HepG2 (cell line): ENCODE measurements around the gene ARHGAP12. TPM values are rescaled to one million over a fixed set of nuclear protein-coding genes. Genes with fewer than 3 reads are reported as not detected.
A peak's percentile ranks its signal among the peaks of the same experiment; 100 is the strongest.

Experiments
- ATAC-seq: fragments of 200-7000 bp; cut with Tn5 transposase; 3 replicates; pipeline ENCODE4 v1.9.1; 2020; ENCODE audit warnings: mild to moderate bottlenecking, moderate library complexity
- BruUV-seq: library from RNA; stranded (reverse); fragments of 400-500 nt; replicated peaks from 2 replicates; lab custom pipeline; 2021; lab: Mats Ljungman, UMichigan
- CTCF ChIA-PET: fragments of 300-600 bp; formaldehyde crosslinking; extraction: SDS; loops from one replicate; lab custom pipeline; 2021; ENCODE audit warnings: low total read pairs, inconsistent platforms, low intra/inter-chr PET ratio; lab: Yijun Ruan, JAX
- POLR2A ChIA-PET: fragments of 350-600 bp; sonication (Branson Sonifier 250); formaldehyde crosslinking; loops from one replicate; lab custom pipeline; 2020; ENCODE audit warnings: antibody characterized with exemption, inconsistent platforms; lab: Yijun Ruan, JAX
- DNase-seq: peaks from one replicate; pipeline ENCODE4 v3.0.0-alpha.2; 2015; ENCODE audit warnings: low spot score
- FAIRE-seq: peaks from 3 replicates; lab custom pipeline; 2011; peaks lifted over from hg19 to GRCh38; lab: Jason Lieb, UNC
- H2AFZ ChIP-seq: one replicate; pipeline ENCODE4 v1.6.1; 2011; ENCODE audit warnings: low read length, inconsistent platforms
- H3K27ac ChIP-seq: fragments of 300-600 bp; 3 replicates; pipeline ENCODE4 v1.8.0; 2011; ENCODE audit warnings: mixed run types, mild to moderate bottlenecking, mixed read lengths, low read length, inconsistent platforms; ENCODE audit not compliant: insufficient read depth; ENCODE audit errors: extremely low read length
- H3K27me3 ChIP-seq, 2 experiments: fragments of 200-600 bp in 1 of 2; 2 replicates in 1 of 2; 3 replicates in 1 of 2; pipeline versions ENCODE4 v1.6.0 to v1.8.0; 2011; ENCODE audit warnings: low read length in 2 of 2, mild to moderate bottlenecking in 2 of 2, moderate library complexity in 2 of 2, inconsistent platforms in 1 of 2; ENCODE audit not compliant: insufficient read depth in 2 of 2, control insufficient read depth in 1 of 2
- H3K36me3 ChIP-seq, 2 experiments: fragments of 200-600 bp in 1 of 2; replicated peaks in 1 of 2; 2 replicates in 1 of 2; 3 replicates in 1 of 2; pipeline versions ENCODE4 v1.5.1 to v1.8.0; 2011; ENCODE audit warnings: low read length in 2 of 2, inconsistent platforms in 1 of 2; ENCODE audit not compliant: insufficient read depth in 2 of 2, control insufficient read depth in 1 of 2
- H3K4me1 ChIP-seq: 2 replicates; pipeline ENCODE4 v1.5.1; 2012; ENCODE audit warnings: low read length, inconsistent platforms; ENCODE audit not compliant: insufficient read depth
- H3K4me2 ChIP-seq: 2 replicates; pipeline ENCODE4 v1.6.0; 2011; ENCODE audit warnings: low read depth, low read length, inconsistent platforms
- H3K4me3 ChIP-seq, 3 experiments: fragments of 200-600 bp in 1 of 3; sonication (generic), shearing (Covaris generic) in 1 of 3; replicated peaks in 1 of 3; 2 replicates each; pipeline ENCODE4 v1.5.1; 2011 to 2016; ENCODE audit warnings: low read length in 3 of 3, inconsistent platforms in 2 of 3, low read depth in 2 of 3, mild to moderate bottlenecking in 2 of 3, control low read depth in 1 of 3, mixed read lengths in 1 of 3; ENCODE audit not compliant: insufficient read depth in 1 of 3
- H3K79me2 ChIP-seq: one replicate; pipeline ENCODE4 v1.6.1; 2011; ENCODE audit warnings: low read length, inconsistent platforms; ENCODE audit not compliant: insufficient read depth
- H3K9ac ChIP-seq: 2 replicates; pipeline ENCODE4 v1.6.0; 2011; ENCODE audit warnings: mild to moderate bottlenecking, low read depth, low read length, inconsistent platforms; ENCODE audit not compliant: insufficient read depth
- H3K9me3 ChIP-seq: 2 replicates; pipeline ENCODE4 v1.5.1; 2012; ENCODE audit warnings: mild to moderate bottlenecking, low read length
- H4K20me1 ChIP-seq: 2 replicates; pipeline ENCODE4 v1.6.0; 2011; ENCODE audit warnings: inconsistent platforms, mild to moderate bottlenecking, low read length, moderate library complexity; ENCODE audit not compliant: insufficient read depth
- IRF1 ChIP-seq: sonication (generic); formaldehyde crosslinking; IDR thresholded peaks from 2 replicates; pipeline ENCODE4 v1.4.0; 2020; ENCODE audit warnings: low read depth, mild to moderate bottlenecking, missing genetic modification reagents
- PCBP2 ChIP-seq: fragments of 200-400 bp; formaldehyde crosslinking; optimal IDR thresholded peaks from 2 replicates; pipeline ENCODE3; 2018; ENCODE audit warnings: low read length, low read depth; ENCODE audit not compliant: poor library complexity, severe bottlenecking
- RAD51 ChIP-seq: fragments of 450-650 bp; IDR thresholded peaks from 2 replicates; pipeline ENCODE4 v1.6.1; 2016; ENCODE audit warnings: borderline replicate concordance
- REPIN1 ChIP-seq: sonication (generic); formaldehyde crosslinking; IDR thresholded peaks from 2 replicates; pipeline ENCODE4 v1.8.0; 2022; ENCODE audit warnings: missing genetic modification reagents, low read depth, mild to moderate bottlenecking, borderline replicate concordance
- RXRB ChIP-seq: IDR thresholded peaks from 2 replicates; pipeline ENCODE4 v1.6.1; 2016; ENCODE audit warnings: borderline replicate concordance, missing genetic modification reagents, missing compliant biosample characterization
- ZBTB25 ChIP-seq: IDR thresholded peaks from 2 replicates; pipeline ENCODE4 v1.6.1; 2018; ENCODE audit warnings: missing genetic modification reagents
- ZBTB4 ChIP-seq: sonication (generic); formaldehyde crosslinking; IDR thresholded peaks from 2 replicates; pipeline ENCODE4 v1.4.0; 2020; ENCODE audit warnings: missing genetic modification reagents, mild to moderate bottlenecking, borderline replicate concordance
- ZNF598 ChIP-seq: sonication (generic); formaldehyde crosslinking; IDR thresholded peaks from 2 replicates; pipeline ENCODE4 v1.5.1; 2020; ENCODE audit warnings: mild to moderate bottlenecking, missing genetic modification reagents, borderline replicate concordance
- ZSCAN12 ChIP-seq: sonication (generic); formaldehyde crosslinking; IDR thresholded peaks from 2 replicates; pipeline ENCODE4 v1.9.0; 2021; ENCODE audit warnings: mild to moderate bottlenecking, missing genetic modification reagents
- WGBS: methylation state at CpG from one replicate; pipeline ENCODE4 v1.1.6; 2017; ENCODE audit warnings: low lambda C conversion rate; 5-methylcytosine and 5-hydroxymethylcytosine counted together
- in situ Hi-C: cut with HindIII; loops from 2 replicates; pipeline ENCODE4 v1.10.0; 2017; ENCODE audit warnings: low pct_unique_long_range_greater_than_20kb; ENCODE audit not compliant: extremely low pct_ligation_motif_present
- intact Hi-C: fragments of 100-400 bp; cut with micrococcal nuclease; formaldehyde crosslinking; loops from one replicate; pipeline ENCODE4 v1.10.0; 2022; ENCODE audit not compliant: unreplicated experiment
- polyA plus RNA-seq, 8 experiments: library from polyadenylated mRNA; depleted of rRNA in 3 of 8; stranded (reverse) in 7 of 8; unstranded in 1 of 8; fragments of >200 nt; fragmentation: Illumina TruSeq in 4 of 8; extraction: Trizol in 4 of 8; gene quantifications; 2 replicates each; pipeline versions ENCODE4 v1.2.1 to v1.2.3, GENCODE V29; 2011 to 2016; ENCODE audit warnings: low read depth in 4 of 8, missing spikeins in 1 of 8, mixed read lengths in 1 of 8; ENCODE audit not compliant: insufficient read depth in 1 of 8
- total RNA-seq, 5 experiments: library from RNA; depleted of rRNA; stranded (reverse); fragments of >200 nt; fragmentation: Illumina TruSeq; extraction: Trizol; gene quantifications; 2 replicates each; pipeline ENCODE4 v1.2.3, GENCODE V29; 2016; ENCODE audit warnings: low read depth in 1 of 5

The ARHGAP12 gene
- total and polyA plus RNA-seq, 2 of the 13 experiments (the other 11 are each of a cell fraction or from before 2014, with no cell fraction given) = 25.0 to 54.6 TPM

GRCh38 chr10:31758495-31758894 lies 170.1 kb downstream of the ARHGAP12 start:
- Histone ChIP-seq H3K9me3 (no peaks in the 10 kb centered on the region), H3K4me3 (no peak overlapping the region), H3K27me3 (peaks cover 0 to 4% of the 10 kb centered on the region in 2 experiments; a peak in 2 of 5 replicates), H4K20me1 (no peaks in the 10 kb centered on the region), H3K79me2 (no peaks in the 10 kb centered on the region), H3K4me2 (no peak overlapping the region), H3K9ac (no peak overlapping the region), H3K27ac (no peak overlapping the region), H3K36me3 (no peaks in the 10 kb centered on the region), H2AFZ (no peak overlapping the region), H3K4me1 (peaks cover 30% of the 10 kb centered on the region)
- ChIA-PET CTCF (no interaction called here), POLR2A (no interaction called here)
- intact Hi-C loops = no loop called here
- in situ Hi-C loops = loop anchor here (25.0 kb wide), 1 partner anchor 971 kb away; no protein-coding TSS in a partner anchor
- ATAC-seq (no peak), DNase-seq (no peak), FAIRE-seq (no peak)
- whole genome bisulfite sequencing = 64% methylated on average over 5 of the region's 5 CpGs
- BruUV-seq = TSS peak; percentile 85
- TF ChIP-seq RXRB (CRISPR knock-in tag) = no peak
- TF ChIP-seq ZBTB4 = no peak
- TF ChIP-seq IRF1 (CRISPR knock-in tag) = no peak
- no peak for TF ChIP-seq ZNF598 (CRISPR knock-in tag)
- no peak for TF ChIP-seq RAD51
- TF ChIP-seq REPIN1 = no peak
- TF ChIP-seq PCBP2 = no peak
- no peak for TF ChIP-seq ZBTB25 (CRISPR knock-in tag)
- no peak for TF ChIP-seq ZSCAN12 (CRISPR knock-in tag)
